ENCODE results near the gene S100A2. TPM values are rescaled to one million over a fixed set of nuclear protein-coding genes. Genes with fewer than 3 reads are reported as not detected.

S100A2 gene
- total and polyA plus RNA-seq, 2 of the 13 experiments (the other 11 are each of a cell fraction or from before 2014, with no cell fraction given), result 1.2 TPM

DNA sequence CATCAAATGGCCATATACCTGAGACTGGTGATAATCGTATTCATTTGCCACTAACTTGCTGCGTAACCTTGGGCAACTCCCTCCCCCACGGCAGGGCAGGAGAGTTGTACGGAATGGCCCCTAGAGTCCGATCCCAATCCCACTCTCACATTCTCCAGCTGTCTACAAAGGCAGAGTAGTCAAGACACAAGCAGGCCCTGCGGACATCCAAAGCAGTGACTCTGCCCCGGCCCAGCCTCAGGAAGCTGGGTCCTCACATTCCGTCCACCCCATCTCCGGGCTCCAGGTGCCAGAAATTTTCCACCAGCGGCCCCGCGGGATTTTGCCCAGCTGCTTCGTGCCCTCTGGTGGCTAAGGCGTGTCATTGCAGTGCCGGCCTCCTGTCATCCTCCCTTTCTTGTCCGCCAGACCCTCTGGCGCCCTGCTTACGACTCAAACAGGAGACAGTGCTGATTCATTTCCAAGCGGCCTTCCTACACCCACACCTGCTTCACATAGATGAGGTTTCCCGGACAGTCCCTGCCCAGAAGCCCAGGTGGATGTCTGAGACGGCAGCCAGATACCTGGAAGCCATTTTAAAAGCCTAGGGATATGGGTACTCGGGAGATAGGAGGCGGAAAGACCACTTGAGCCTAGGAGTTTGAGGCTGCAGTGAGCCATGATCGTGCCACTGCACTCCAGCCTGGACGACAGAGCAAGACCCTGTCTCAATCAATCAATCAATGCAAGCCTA lies 2.9 kb upstream of the S100A2 start (continued):
- no peak for TF ChIP-seq PAX8 (CRISPR knock-in tag; IDR thresholded peaks at IDR 0.05; ENCODE audit: borderline replicate concordance)
- TF ChIP-seq SRY (CRISPR knock-in tag; IDR thresholded peaks at IDR 0.05), result no peak
- TF ChIP-seq NFIC (IDR thresholded peaks at IDR 0.05; ENCODE audit: low read length), result no peak
- TF ChIP-seq ZNF546 (CRISPR knock-in tag; conservative IDR thresholded peaks at IDR 0.05), result no peak
- no peak for TF ChIP-seq CCDC6 (CRISPR knock-in tag; IDR thresholded peaks at IDR 0.05)
- no peak for TF ChIP-seq MAFG (CRISPR knock-in tag; IDR thresholded peaks at IDR 0.05)
- no peak for TF ChIP-seq ZNF143 (CRISPR knock-in tag; IDR thresholded peaks at IDR 0.05)
- no peak for TF ChIP-seq REL (CRISPR knock-in tag; conservative IDR thresholded peaks at IDR 0.05)
- no peak for TF ChIP-seq HDAC6 (IDR thresholded peaks at IDR 0.05; ENCODE audit: low read depth, low read length)
- TF ChIP-seq ZUFSP (CRISPR knock-in tag; IDR thresholded peaks at IDR 0.05; ENCODE audit: borderline replicate concordance), result no peak
- no peak for TF ChIP-seq IKZF1 (IDR thresholded peaks at IDR 0.05)
- TF ChIP-seq GATAD2A (CRISPR knock-in tag; IDR thresholded peaks at IDR 0.05), result peak; percentile 59; the same call in 1 of the 2 replicates
- no peak for TF ChIP-seq ZNF20 (CRISPR knock-in tag; IDR thresholded peaks at IDR 0.05)
- TF ChIP-seq ZNF550 (CRISPR knock-in tag; IDR thresholded peaks at IDR 0.05; ENCODE audit: borderline replicate concordance), result no peak
- TF ChIP-seq CERS6 (CRISPR knock-in tag; IDR thresholded peaks at IDR 0.05), result no peak
- TF ChIP-seq NR2F1 (CRISPR knock-in tag; IDR thresholded peaks at IDR 0.05), result no peak
- no peak for TF ChIP-seq CENPX (CRISPR knock-in tag; IDR thresholded peaks at IDR 0.05)
- TF ChIP-seq ZBTB34 (CRISPR knock-in tag; IDR thresholded peaks at IDR 0.05), result no peak
- TF ChIP-seq AHR (CRISPR knock-in tag; IDR thresholded peaks at IDR 0.05), result no peak
- TF ChIP-seq BCL6 (CRISPR knock-in tag; IDR thresholded peaks at IDR 0.05), result no peak
- TF ChIP-seq POLR2A (IDR thresholded peaks at IDR 0.05; ENCODE audit: insufficient read depth in 1 of 2, low read depth in 2 of 2, low read length in 2 of 2), result no peak
- no peak; the same call in 1 of the 2 replicates for TF ChIP-seq ZNF331 (CRISPR knock-in tag; IDR thresholded peaks at IDR 0.05)
- no peak for TF ChIP-seq HNRNPLL (IDR thresholded peaks at IDR 0.05; ENCODE audit: low read depth, low read length, poor library complexity, severe bottlenecking)
- TF ChIP-seq ZNF841 (CRISPR knock-in tag; IDR thresholded peaks at IDR 0.05; ENCODE audit: borderline replicate concordance), result no peak
- TF ChIP-seq ZNF207 (IDR thresholded peaks at IDR 0.05; ENCODE audit: borderline replicate concordance), result no peak
- TF ChIP-seq, protein P1, sequence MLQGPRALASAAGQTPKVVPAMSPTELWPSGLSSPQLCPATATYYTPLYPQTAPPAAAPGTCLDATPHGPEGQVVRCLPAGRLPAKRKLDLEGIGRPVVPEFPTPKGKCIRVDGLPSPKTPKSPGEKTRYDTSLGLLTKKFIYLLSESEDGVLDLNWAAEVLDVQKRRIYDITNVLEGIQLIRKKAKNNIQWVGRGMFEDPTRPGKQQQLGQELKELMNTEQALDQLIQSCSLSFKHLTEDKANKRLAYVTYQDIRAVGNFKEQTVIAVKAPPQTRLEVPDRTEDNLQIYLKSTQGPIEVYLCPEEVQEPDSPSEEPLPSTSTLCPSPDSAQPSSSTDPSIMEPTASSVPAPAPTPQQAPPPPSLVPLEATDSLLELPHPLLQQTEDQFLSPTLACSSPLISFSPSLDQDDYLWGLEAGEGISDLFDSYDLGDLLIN (CRISPR knock-in tag; IDR thresholded peaks at IDR 0.05; ENCODE audit: borderline replicate concordance), result no peak
- no peak for TF ChIP-seq ZNF773 (CRISPR knock-in tag; IDR thresholded peaks at IDR 0.05; ENCODE audit: borderline replicate concordance)
- TF ChIP-seq MTA1 (CRISPR knock-in tag; IDR thresholded peaks at IDR 0.05; ENCODE audit: borderline replicate concordance), result no peak

Measured in HepG2 (cell line).